Left cardiac atrium (tissue), 4 donors: ENCODE results near the gene HDHD5. TPM values are rescaled to one million over a fixed set of nuclear protein-coding genes. Genes with fewer than 3 reads are reported as not detected.

Experiments
- ATAC-seq, 2 donors: fragments of 200-7000 bp; cut with Tn5 transposase; one replicate each; pipeline ENCODE4 v1.9.1; 2020; ENCODE audit warnings: mild to moderate bottlenecking in 2 of 2, moderate library complexity in 2 of 2
- DNase-seq: peaks from one replicate; pipeline ENCODE4 v3.0.0-alpha.2; 2020
- intact Hi-C, 2 donors: fragments of 100-400 bp; cut with DNase I; formaldehyde crosslinking; loops; one replicate each; pipeline versions ENCODE4 v1.14.1 to v1.15.1; 2022 to 2023
- total RNA-seq, 2 donors: library from RNA; stranded (reverse); fragmentation: NEBNext Ultra II Directional; extraction: Animal tissue kit (Norgen Biotek cat#: 25700); gene quantifications; one replicate each; pipeline ENCODE4 v1.2.1, GENCODE V29; 2021
- donor health status: DM: no; HTN: yes; CAD: no.
- donor health status: DM: no; HTN: yes; CAD: no; lungs with severe emphysema.
- donor health status: DM: yes; HTN: yes; CAD: no.
- donor health status: Dilated cardiomyopathy.

The HDHD5 gene
- total RNA-seq, 2 donors from 2014 or later, result 36.0 to 37.5 TPM

DNA sequence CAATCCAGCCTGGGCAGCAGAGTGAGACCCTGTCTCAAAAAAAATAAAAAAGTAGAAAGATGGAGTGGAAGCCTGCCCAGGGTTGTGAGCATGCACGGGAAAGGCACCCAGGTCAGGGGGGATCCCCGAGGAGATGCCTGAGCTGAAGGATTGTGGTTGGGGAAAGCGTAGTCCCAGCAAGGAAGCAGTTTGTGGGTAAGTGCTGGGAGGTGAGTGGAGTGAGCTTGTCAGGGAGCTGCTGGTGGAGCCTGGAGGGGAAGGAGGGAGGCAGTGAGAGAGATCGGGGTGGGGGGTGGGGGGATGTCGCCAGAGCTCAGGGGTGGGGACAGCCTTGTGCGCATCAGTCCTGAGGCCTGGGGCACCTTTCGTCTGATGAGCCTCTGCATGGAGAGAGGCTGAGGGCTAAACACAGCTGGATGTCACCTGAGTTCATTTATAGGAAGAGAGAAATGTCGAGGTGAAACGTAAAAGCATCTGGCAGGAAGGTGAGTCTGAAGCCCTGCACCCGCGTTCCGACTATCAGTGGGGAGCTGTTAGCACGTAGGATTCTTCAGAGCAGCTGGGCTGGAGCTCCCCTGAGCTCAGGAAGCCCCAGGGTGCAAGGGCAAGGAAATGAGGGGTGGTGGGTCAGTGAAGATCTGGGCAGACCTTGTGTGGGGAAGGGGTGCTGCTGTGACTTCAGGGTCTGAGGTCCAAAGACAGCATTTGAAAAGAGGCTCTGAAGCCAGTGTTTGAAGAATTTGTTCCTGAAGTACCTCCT, 48.1 kb downstream of the HDHD5 start:
- intact Hi-C loops, result no loop called here
- DNase-seq (no peak), ATAC-seq (no peak)

DNA sequence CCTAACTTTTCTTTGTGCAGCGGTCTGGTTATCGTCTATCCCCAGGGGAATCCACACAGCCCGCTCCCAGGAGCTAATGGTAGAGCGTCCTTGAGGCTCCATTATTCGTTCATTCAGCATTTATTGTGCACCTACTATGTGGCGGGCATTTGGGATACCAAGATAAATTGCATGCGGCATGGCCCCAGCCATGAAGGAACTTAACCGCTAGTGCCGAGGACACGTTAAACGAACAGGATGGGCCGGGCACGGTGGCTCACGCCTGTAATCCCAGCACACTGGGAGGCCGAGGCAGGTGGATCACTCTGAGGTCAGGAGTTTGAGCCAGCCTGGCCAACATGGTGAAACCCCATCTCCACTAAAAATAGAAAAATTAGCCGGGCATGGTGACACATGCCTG, 49.1 kb downstream of the HDHD5 start:
- intact Hi-C loops, result no loop called here
- ATAC-seq (no peak), DNase-seq (no peak)

DNA sequence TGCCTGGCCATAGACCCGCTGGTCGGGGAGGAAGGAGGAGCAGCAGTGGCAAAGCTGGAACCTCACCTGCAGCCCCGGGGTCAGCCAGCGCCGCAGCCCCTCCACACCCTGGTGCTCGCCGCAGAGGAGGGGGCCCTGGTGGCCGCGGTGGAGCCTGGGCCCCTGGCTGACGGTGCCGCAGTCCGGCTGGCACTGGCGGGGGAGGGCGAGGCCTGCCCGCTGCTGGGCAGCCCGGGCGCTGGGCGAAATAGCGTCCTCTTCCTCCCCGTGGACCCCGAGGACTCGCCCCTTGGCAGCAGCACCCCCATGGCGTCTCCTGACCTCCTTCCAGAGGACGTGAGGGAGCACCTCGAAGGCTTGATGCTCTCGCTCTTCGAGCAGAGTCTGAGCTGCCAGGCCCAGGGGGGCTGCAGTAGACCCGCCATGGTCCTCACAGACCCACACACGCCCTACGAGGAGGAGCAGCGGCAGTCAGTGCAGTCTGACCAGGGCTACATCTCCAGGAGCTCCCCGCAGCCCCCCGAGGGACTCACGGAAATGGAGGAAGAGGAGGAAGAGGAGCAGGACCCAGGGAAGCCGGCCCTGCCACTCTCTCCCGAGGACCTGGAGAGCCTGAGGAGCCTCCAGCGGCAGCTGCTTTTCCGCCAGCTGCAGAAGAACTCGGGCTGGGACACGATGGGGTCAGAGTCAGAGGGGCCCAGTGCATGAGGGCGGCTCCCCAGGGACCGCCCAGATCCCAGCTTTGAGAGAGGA, 49.8 kb downstream of the HDHD5 start:
- no peak for DNase-seq
- intact Hi-C loops, result no loop called here
- no peak for ATAC-seq

DNA sequence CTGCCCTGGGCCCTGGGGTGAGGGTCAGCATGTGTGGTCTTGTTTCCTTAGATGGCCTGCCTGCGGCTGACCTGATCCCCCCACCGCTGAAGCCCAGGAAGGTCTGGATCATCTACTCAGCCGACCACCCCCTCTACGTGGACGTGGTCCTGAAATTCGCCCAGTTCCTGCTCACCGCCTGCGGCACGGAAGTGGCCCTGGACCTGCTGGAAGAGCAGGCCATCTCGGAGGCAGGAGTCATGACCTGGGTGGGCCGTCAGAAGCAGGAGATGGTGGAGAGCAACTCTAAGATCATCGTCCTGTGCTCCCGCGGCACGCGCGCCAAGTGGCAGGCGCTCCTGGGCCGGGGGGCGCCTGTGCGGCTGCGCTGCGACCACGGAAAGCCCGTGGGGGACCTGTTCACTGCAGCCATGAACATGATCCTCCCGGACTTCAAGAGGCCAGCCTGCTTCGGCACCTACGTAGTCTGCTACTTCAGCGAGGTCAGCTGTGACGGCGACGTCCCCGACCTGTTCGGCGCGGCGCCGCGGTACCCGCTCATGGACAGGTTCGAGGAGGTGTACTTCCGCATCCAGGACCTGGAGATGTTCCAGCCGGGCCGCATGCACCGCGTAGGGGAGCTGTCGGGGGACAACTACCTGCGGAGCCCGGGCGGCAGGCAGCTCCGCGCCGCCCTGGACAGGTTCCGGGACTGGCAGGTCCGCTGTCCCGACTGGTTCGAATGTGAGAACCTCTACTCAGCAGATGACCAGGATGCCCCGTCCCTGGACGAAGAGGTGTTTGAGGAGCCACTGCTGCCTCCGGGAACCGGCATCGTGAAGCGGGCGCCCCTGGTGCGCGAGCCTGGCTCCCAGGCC, 50.6 kb downstream of the HDHD5 start:
- intact Hi-C loops, result no loop called here
- DNase-seq, result no peak
- ATAC-seq, result no peak

DNA sequence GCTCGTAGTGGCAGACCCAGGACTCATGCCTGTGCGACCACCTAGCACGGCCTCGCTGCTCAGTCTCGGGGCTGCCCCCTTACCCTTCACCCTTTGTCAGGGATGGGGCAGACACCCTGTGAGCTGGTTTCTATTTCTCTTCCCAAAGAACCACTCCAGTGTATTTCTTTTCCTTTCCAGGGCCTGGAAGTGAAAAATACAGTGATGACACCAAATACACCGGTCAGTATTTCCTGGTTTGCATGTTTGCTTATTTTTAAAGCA, 51.6 kb downstream of the HDHD5 start:
- intact Hi-C loops, result no loop called here
- ATAC-seq, result no peak
- DNase-seq, result no peak

DNA sequence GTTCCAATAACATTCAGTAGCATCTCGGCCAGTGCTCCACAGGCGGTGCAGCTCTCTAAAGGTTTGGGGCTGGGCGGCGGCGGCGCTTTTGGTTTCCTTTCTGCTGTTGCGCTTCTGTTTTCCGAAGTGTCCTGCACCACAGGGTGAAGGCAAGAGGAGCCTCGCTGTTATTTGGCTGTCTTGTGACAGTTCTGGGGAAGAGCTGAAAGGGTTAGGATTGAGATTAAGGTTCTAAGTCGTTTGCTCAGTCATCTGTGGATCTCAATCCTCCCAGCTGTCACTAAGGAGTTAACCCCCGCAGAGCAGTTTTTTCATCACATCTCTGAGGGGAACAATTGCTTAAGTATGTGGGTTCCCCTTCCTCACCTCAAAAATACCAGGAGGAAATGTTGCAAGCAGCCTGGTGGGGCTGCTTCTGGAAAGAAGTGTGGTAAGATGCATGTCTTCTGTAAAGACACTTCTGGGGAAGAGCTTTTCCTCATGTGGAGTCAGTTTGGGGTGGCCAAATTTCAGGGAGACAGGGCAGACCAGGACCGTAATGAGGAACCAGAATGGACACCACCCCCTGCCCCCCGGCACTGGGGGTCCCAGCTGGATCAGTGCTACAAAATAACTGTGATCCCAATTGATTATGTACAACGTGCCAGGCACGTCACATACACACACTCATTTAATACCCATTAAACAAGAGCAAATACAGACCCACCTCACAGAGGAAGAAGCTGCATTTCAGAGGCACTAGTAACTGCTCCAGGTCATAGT, 52.1 kb downstream of the HDHD5 start:
- DNase-seq (no peak), ATAC-seq (peak in 1 of 2 donors; percentile 34)
- intact Hi-C loops, result no loop called here

DNA sequence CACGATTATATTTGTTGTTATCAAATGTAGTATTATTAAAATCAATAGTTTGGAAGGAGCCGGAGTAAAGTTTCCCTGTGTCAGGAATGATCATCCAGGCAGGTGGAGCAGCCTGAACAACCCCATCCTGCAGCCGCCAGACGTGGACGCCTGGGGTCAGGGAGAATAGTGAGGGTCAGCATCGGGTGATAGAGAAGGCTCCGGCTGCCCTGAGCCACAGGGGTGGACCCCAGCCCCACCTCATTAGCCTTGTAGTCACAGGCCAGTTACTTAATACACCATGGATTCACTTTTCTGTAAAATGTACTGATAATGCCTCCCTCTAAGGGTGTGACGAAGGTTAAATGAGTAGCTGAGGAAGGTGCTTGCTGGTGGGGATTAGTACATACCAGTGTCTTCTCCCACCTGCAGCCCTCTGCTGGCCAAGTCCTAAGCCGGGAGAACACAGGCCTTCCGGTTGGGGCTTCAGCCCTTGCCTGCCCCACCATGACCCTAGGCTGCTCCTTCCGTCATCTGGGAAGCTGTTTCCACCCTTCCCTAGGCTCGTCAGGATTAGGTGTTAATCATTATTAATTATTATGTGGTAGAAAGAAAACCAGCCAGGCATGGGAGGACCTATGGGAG, 52.8 kb downstream of the HDHD5 start:
- intact Hi-C loops, result no loop called here
- peak in 1 of 2 donors; percentile 14 for ATAC-seq
- DNase-seq, result no peak

DNA sequence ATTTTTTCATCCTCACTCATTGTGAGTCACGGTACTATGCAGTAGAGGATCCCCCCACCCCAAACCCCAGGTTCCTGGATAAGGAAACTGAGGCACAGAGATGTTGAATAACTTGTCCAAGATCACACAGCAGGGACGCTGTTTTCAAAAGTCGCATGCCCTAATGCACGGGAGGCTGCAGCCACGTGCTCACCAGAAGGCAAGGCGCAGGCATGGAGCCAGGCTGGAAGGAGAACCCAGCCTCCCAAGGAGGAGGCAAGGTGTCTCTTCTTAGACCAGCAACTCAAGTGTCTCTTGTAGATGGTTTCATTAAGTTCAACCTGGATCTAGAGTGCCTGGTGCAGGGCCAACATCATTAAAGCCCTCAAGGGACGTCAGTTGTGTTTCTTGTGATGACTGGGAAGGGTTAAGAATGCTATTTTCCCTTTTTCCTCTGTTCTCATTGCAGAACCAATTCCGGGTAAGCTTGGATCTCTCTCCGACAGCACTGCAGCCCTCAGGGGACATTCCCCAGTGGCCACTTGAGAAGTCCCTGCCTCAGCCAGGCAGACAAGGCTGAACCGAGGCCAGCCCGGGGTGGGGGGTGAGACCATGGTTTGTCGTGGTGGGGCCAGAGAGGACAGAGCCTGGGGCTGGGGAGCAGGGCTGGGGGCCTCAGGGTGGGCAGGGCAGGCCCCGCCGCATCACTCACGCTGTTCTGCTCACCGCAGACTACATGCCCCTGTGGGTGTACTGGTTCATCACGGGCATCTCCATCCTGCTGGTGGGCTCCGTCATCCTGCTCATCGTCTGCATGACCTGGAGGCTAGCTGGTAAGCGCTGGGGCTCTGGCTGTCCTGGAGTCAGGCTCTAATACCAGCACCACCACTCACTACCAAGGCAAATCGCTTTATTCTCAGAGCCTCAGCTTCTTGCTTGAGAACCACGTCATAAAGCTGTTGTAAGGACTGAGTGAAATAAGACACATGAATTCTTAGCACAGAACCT, 53.6 kb downstream of the HDHD5 start:
- DNase-seq, result no peak
- intact Hi-C loops, result no loop called here
- ATAC-seq, result no peak

DNA sequence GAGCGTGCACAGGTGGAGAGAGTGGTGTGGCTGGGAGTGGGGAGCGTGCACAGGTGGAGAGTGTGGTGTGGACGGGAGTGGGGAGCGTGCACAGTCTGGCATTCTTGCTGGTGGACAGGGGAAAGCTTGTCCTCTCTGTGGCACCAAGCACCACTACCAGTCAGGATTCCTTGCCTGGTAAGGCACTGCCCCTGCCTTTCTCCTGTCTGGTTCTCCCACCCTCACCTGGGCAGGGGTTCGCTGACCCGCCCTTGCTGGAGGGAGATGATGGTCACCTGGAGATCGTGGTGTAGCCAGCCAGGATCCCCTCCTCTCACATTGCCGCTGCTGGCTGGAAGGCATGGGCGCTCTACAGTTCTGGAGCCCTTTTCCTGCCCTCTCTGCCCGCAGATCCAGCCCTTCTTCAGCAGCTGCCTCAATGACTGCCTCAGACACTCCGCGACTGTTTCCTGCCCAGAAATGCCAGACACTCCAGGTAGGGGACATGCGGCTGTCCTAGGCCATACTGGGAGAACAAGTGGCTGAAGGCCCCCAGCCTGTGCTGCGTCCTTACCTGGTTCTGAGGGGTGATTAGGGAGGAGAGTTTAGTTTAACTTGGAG, 54.6 kb downstream of the HDHD5 start:
- DNase-seq, result no peak
- ATAC-seq, result no peak
- intact Hi-C loops, result no loop called here

DNA sequence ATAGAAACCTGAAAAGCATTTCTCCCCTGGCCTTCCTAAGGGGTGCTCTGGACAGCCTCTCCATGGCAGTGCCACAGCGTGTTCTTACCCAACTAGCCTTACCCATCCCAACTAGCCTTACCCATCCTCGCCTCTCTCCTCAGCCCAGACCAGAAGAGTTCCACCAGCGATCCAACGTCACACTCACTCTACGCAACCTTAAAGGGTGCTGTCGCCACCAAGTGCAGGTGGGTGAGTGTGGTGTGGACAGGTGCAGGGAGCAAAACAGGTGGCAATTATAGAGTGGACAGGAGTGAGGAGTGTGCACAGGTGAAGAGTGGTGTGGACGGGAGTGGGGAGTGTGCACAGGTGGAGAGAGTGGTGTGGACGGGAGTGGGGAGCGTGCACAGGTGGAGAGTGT, 55.7 kb downstream of the HDHD5 start:
- ATAC-seq (no peak), DNase-seq (no peak)
- intact Hi-C loops, result no loop called here

DNA sequence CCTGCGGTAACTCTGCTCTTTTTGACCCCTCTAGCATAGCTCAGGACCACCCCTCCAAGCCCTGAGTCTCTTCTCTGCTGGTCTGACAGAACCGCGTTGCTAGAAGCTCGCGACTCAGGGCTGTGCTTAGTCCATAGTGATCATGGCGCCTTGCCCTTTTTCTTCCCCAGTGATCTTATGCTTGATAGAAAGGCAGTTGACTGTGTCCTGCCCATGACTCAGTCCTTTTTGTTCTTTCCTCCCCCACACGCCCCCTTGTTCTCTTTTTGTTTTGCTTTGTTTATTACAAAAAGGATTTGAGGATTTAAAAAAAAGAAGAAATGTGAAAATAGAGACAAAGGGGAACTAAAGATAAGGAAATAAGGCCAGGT, 56.8 kb downstream of the HDHD5 start:
- intact Hi-C loops, result no loop called here
- DNase-seq (no peak), ATAC-seq (no peak)

DNA sequence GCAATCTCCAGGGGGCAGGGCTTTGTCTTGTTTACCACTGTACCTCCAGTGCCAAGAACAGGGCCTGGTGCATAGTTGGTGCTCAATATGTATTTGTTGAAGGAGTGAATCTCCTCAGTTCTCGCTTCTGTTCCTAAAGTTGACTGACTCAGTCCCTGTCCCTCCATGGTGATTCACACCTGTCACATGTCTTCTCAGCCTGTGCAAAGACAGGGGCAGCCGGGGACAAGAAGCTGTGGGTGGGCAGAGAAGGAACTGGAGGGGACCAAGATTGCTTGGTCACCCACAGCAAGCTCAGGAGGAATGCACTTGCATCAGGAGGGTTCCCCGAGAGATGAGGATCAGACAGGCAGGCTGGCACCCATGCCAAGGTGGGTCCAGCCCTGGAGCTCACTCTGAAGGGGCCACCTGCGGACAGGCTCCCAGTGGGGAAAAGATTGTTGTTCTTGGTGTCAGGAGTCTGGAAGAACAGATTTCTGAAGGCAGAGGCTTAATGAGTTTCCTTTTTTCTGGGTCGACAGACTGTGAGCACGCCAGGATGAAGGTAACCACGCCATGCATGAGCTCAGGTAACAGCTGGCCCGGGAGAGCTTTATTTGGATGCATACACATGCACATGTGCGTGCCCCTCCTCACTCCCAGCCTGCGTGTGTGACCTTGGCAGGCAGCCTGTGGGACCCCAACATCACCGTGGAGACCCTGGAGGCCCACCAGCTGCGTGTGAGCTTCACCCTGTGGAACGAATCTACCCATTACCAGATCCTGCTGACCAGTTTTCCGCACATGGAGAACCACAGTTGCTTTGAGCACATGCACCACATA, 57.4 kb downstream of the HDHD5 start:
- intact Hi-C loops, result no loop called here
- ATAC-seq, result no peak
- no peak for DNase-seq

DNA sequence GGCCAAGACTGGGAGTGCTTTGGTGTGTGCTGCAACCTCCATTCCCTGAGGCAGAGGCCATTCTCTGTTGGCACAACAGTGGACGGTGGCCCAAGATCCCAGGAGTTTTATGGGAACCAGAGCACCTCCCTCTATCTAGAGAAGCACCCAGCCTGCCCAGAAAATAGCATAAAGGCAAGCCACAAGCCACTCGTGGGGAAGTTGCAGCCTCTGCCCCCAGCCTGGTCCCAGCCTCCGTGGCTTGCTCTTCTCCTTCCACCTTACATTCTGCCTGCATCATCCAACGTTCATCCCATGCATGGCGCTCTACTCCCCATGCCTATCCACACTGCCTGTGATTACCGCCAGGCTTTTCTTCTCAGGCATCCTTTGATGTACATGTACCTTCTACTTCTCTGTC, 58.5 kb downstream of the HDHD5 start:
- DNase-seq (no peak), ATAC-seq (no peak)
- intact Hi-C loops, result no loop called here

DNA sequence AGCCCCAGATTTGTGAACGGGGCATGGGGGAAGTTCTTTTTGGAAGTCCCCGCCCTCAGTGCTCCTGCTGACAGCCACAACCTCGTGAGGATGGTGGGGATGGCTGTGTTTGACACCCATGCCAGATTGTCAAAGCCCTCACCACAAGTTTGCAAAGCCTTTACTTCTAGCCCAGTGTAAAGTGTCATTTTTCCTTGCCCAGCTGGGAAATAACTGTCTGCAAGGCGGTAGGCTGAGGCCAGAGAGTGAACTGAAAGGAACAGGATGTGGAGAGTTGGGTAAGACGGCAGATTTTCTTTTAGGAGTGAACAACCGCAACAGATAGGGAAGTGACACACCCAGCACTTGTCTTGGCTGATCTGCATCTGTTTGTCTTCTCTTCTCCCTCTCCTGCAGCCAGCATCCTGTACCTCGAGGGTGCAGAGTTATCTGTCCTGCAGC, 60.7 kb downstream of the HDHD5 start:
- ATAC-seq, result peak in 1 of 2 donors; percentile 68
- intact Hi-C loops, result no loop called here
- no peak for DNase-seq

DNA sequence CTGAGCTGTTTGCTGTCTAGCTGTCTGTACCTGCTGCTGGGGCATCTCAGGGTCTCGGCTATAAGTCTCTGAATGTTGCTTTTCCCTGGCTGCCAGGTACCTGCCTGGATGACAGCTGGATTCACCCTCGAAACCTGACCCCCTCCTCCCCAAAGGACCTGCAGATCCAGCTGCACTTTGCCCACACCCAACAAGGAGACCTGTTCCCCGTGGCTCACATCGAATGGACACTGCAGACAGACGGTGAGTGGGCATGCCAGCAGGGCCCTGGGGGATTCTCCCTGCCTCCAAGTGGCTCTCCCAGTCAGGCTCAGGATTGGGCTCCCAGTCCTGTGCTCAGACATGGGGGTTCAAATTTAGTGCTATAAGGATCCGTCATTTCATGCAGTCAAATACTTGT, 61.4 kb downstream of the HDHD5 start:
- intact Hi-C loops, result no loop called here
- DNase-seq (no peak), ATAC-seq (no peak)

DNA sequence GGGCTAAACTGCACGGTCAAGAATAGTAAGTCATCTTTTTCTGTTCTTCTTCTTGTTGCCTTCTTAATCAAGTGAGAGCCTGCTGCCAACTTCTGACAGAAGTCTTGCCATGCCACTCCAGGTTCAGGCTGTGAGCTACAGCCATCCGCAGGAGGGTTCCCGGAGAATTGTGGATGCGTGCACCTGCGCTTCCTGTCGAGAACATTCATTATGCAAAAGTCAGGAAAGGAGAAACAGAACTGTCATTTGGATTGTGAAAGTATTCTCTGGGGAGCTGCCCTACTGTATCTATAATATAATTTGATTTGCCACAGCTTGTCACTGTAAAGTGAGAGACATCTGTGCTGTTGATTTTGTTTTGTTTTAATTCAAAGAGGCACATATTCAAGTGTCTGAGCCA, 62.0 kb downstream of the HDHD5 start:
- no peak for DNase-seq
- intact Hi-C loops, result no loop called here
- no peak for ATAC-seq

DNA sequence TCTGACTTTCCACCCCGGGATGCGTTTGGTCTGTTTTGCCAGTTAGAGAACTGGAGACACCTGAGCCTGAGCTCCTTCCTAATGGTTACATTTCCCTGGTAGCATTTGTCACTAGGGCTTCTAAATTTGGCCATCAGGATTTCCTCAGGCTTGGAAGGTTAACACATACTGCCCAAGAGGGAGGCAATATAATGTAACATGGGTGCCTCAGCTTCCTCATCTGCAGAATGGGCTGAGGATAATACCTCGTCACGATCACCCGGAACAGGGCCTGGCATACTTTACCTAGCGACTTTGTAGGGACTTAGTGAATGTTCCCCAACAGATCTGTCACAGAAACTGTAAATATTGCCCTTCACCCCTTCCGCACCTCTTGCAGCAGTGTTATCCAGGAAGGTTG, 63.0 kb downstream of the HDHD5 start:
- intact Hi-C loops, result no loop called here
- DNase-seq (no peak), ATAC-seq (no peak)
